ENCODE data around the gene ZNF646.

- TF ChIP-seq GATA2 (IDR thresholded peaks at IDR 0.05; ENCODE audit: low read depth, low read length) = no peak
- no peak for TF ChIP-seq GATA3 (IDR thresholded peaks at IDR 0.05; ENCODE audit: low read depth, low read length)
Measured at GRCh38 chr16:31086629-31086906, 12.3 kb downstream of the ZNF646 start.

All from SH-SY5Y (cell line).